NCI-H2196 (cell line): ENCODE results near the gene ABHD4.

ENCODE experiments used
- DNase-seq: peaks from one replicate; lab custom pipeline; 2025; ENCODE audit not compliant: unreplicated experiment; lab: John Stamatoyannopoulos, UW

ABHD4 gene

GRCh38 chr14:22658946-22659345, 60.8 kb downstream of the ABHD4 start:
- no peak for DNase-seq

- DNase-seq, result no peak
Measured at GRCh38 chr14:22660654-22661053, 62.6 kb downstream of the ABHD4 start.
